ENCODE data around the gene ANKRD6. TPM values are rescaled to one million over a fixed set of nuclear protein-coding genes. Genes with fewer than 3 reads are reported as not detected.

The ANKRD6 gene
- polyA plus RNA-seq, 1 of the 3 experiments (the other 2 are of a cell fraction), result 2.6 TPM

- Histone ChIP-seq H3K4me2 (no peak overlapping the region), H3K79me2 (ENCODE audit: insufficient read depth) (no peaks in the 10 kb centered on the region), H3K9me2 (no peaks in the 10 kb centered on the region), H3K27me3 (ENCODE audit: insufficient read depth) (no peaks in the 10 kb centered on the region; the same call in 1 of the 2 replicates), H3K36me3 (replicated peaks in 1 of 2; ENCODE audit: control insufficient read depth in 1 of 2, insufficient read depth in 2 of 2, low read length in 1 of 2) (no peaks in the 10 kb centered on the region), H3K4me3 (ENCODE audit: low read depth in 2 of 2, low read length in 1 of 2) (no peak overlapping the region), H3K4me1 (ENCODE audit: control insufficient read depth in 1 of 2, insufficient read depth in 2 of 2, low read depth in 1 of 2, low read length in 1 of 2) (no peaks in the 10 kb centered on the region; a peak in 1 of 4 replicates), H2AFZ (ENCODE audit: low read depth) (no peak overlapping the region), H4K20me1 (ENCODE audit: insufficient read depth) (no peaks in the 10 kb centered on the region), H3K9me3 (no peaks in the 10 kb centered on the region), H3K9ac (no peak overlapping the region), H3K27ac (ENCODE audit: low read depth in 2 of 2, low read length in 1 of 2) (no peak overlapping the region), H3F3A (replicated peaks; ENCODE audit: insufficient read depth) (no peaks in the 10 kb centered on the region)
- WGBS (ENCODE audit: low lambda C conversion rate), result 58% methylated on average over 3 of the region's 5 CpGs
- ChIA-PET CTCF (interaction anchor here (1.2 to 3.3 kb wide), 3 partner anchors 10 to 17 kb away, joined by 4 to 14 read pairs (median 5); no protein-coding TSS in a partner anchor), POLR2A (no interaction called here)
- no peak for TF ChIP-seq RXRA (IDR thresholded peaks at IDR 0.05; ENCODE audit: borderline replicate concordance, low read depth)
- TF ChIP-seq JUND (IDR thresholded peaks at IDR 0.05), result no peak
- no peak for TF ChIP-seq NRF1 (IDR thresholded peaks at IDR 0.05; ENCODE audit: low read depth, low read length)
- TF ChIP-seq YY1 (IDR thresholded peaks at IDR 0.05; ENCODE audit: low read depth), result no peak
- DNase-seq, result no peak
Measured at GRCh38 chr6:89385156-89385667, 47.7 kb upstream of the ANKRD6 start.

- no peaks in the 10 kb centered on the region for H4K20me1 ChIP-seq (ENCODE audit: insufficient read depth)
- H3K9me2 ChIP-seq, result no peaks in the 10 kb centered on the region
- H3K27ac ChIP-seq (ENCODE audit: low read depth in 2 of 2, low read length in 1 of 2), result no peak overlapping the region
- H3K79me2 ChIP-seq (ENCODE audit: insufficient read depth), result no peaks in the 10 kb centered on the region
- no peak overlapping the region for H3K4me2 ChIP-seq
- H3K9me3 ChIP-seq, result no peaks in the 10 kb centered on the region
- CTCF ChIA-PET, result interaction anchor here (1.2 to 1.8 kb wide), 2 partner anchors 10 to 18 kb away, joined by 4 to 5 read pairs; no protein-coding TSS in a partner anchor
- whole genome bisulfite sequencing (ENCODE audit: low lambda C conversion rate), result 84% methylated on average over 7 of the region's 7 CpGs
- H3K4me3 ChIP-seq (ENCODE audit: low read depth in 2 of 2, low read length in 1 of 2), result no peak overlapping the region
- no peaks in the 10 kb centered on the region for H3K36me3 ChIP-seq (replicated peaks in 1 of 2; ENCODE audit: control insufficient read depth in 1 of 2, insufficient read depth in 2 of 2, low read length in 1 of 2)
- H2AFZ ChIP-seq (ENCODE audit: low read depth), result no peak overlapping the region
- DNase-seq, result no peak
- no peaks in the 10 kb centered on the region; a peak in 1 of 4 replicates for H3K4me1 ChIP-seq (ENCODE audit: control insufficient read depth in 1 of 2, insufficient read depth in 2 of 2, low read depth in 1 of 2, low read length in 1 of 2)
- no peak for TF ChIP-seq EZH2phosphoT487 (IDR thresholded peaks at IDR 0.05; ENCODE audit: borderline replicate concordance, low read depth)
- TF ChIP-seq YY1 (IDR thresholded peaks at IDR 0.05; ENCODE audit: low read depth), result no peak
- TF ChIP-seq GATA2 (CRISPR knock-in tag; IDR thresholded peaks at IDR 0.05), result no peak
- TF ChIP-seq SMC3 (IDR thresholded peaks at IDR 0.05; ENCODE audit: low read depth, low read length), result no peak
- TF ChIP-seq MEF2A (IDR thresholded peaks at IDR 0.05; ENCODE audit: borderline replicate concordance, low read depth), result no peak
- POLR2A ChIA-PET, result no interaction called here
- no peaks in the 10 kb centered on the region for H3F3A ChIP-seq (replicated peaks; ENCODE audit: insufficient read depth)
- no peaks in the 10 kb centered on the region; the same call in 1 of the 2 replicates for H3K27me3 ChIP-seq (ENCODE audit: insufficient read depth)
- no peak overlapping the region for H3K9ac ChIP-seq
Measured at GRCh38 chr6:89385846-89386245, 47.1 kb upstream of the ANKRD6 start.

- no peaks in the 10 kb centered on the region for H3K36me3 ChIP-seq (replicated peaks in 1 of 2; ENCODE audit: control insufficient read depth in 1 of 2, insufficient read depth in 2 of 2, low read length in 1 of 2)
- TF ChIP-seq TAF1 (IDR thresholded peaks at IDR 0.05; ENCODE audit: borderline replicate concordance, low read depth, low read length), result no peak
- TF ChIP-seq REST (IDR thresholded peaks at IDR 0.05; ENCODE audit: low read depth, low read length), result no peak
- no peak for TF ChIP-seq RAD21 (IDR thresholded peaks at IDR 0.05; ENCODE audit: low read length)
- TF ChIP-seq RCOR1 (IDR thresholded peaks at IDR 0.05; ENCODE audit: low read length), result no peak
- no peak for TF ChIP-seq EP300 (IDR thresholded peaks at IDR 0.05; ENCODE audit: borderline replicate concordance in 1 of 2, low read depth in 1 of 2, low read length in 1 of 2)
- no peak for TF ChIP-seq ELF1 (IDR thresholded peaks at IDR 0.05)
- POLR2A ChIA-PET, result no interaction called here
Measured at GRCh38 chr6:89386917-89387491, 45.9 kb upstream of the ANKRD6 start.

More at GRCh38 chr6:89386917-89387491, 45.9 kb upstream of the ANKRD6 start:
- H3K4me3 ChIP-seq (ENCODE audit: low read depth in 2 of 2, low read length in 1 of 2), result no peak overlapping the region
- WGBS (ENCODE audit: low lambda C conversion rate), result 86% methylated on average over 6 of the region's 6 CpGs
- no peaks in the 10 kb centered on the region; the same call in 1 of the 2 replicates for H3K27me3 ChIP-seq (ENCODE audit: insufficient read depth)
- no peak overlapping the region for H3K4me2 ChIP-seq
- no peaks in the 10 kb centered on the region for H3F3A ChIP-seq (replicated peaks; ENCODE audit: insufficient read depth)
- CTCF ChIA-PET, result no interaction called here
- H3K9me3 ChIP-seq, result no peaks in the 10 kb centered on the region
- H3K79me2 ChIP-seq (ENCODE audit: insufficient read depth), result no peaks in the 10 kb centered on the region
- H3K9ac ChIP-seq, result no peak overlapping the region
- no peaks in the 10 kb centered on the region; a peak in 1 of 4 replicates for H3K4me1 ChIP-seq (ENCODE audit: control insufficient read depth in 1 of 2, insufficient read depth in 2 of 2, low read depth in 1 of 2, low read length in 1 of 2)
- no peaks in the 10 kb centered on the region for H4K20me1 ChIP-seq (ENCODE audit: insufficient read depth)
- H3K27ac ChIP-seq (ENCODE audit: low read depth in 2 of 2, low read length in 1 of 2), result no peak overlapping the region
- H3K9me2 ChIP-seq, result no peaks in the 10 kb centered on the region
- no peak for DNase-seq
- H2AFZ ChIP-seq (ENCODE audit: low read depth), result no peak overlapping the region
